GM13977 (cell line): ENCODE results near the gene JAML.

Experiments used
- DNase-seq: peaks from one replicate; pipeline ENCODE4 v3.0.0; 2012; ENCODE audit warnings: low spot score
- CTCF ChIP-seq: IDR thresholded peaks from 2 replicates; pipeline ENCODE4 v1.5.1; 2012; ENCODE audit warnings: mild to moderate bottlenecking, control low read depth; ENCODE audit not compliant: insufficient read depth; ENCODE audit errors: extremely low read depth, missing control alignments
- in situ Hi-C: fragments of 300-500 bp; cut with MboI; formaldehyde crosslinking; loops from one replicate; pipeline ENCODE4 v1.12.0; 2022; ENCODE audit warnings: low sequenced_read_pairs, low pct_unique_long_range_greater_than_20kb, mixed read lengths, inconsistent platforms; ENCODE audit not compliant: unreplicated experiment

The JAML gene

GRCh38 chr11:118157186-118157895 lies 67.5 kb downstream of the JAML start:
- in situ Hi-C loops = no loop called here
- no peak for TF ChIP-seq CTCF
- no peak for DNase-seq

DNA sequence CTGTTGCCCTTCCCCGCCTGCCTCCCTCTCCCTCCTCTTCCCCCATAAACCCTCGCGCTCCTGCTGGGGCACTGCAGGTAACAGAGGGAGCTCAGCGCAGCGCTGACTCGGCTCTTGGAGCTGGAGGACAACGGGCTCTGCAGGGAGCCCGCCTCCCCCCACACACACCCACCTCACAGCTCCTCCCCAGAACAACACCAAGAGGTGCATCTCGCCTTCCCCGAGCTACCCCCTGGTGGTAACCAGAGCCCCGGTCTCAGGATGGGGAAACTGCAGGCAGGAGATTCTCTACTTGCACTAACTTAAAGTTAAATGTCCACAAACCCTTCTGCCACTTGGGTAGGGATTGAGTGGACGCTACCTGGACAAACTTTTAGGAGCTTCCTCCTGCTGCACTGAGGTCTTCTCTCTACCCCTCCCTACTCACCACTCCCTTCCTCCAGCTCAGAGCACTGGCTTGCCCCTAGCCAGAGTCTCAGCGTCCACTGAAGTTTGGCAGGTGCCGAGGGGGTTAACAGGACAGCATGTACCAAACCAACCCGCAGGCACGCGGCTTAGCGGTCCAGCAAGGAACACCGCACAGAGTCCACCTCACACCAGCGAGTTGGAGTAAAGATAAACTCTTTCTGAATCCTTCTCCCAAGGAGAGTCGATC lies 68.2 kb downstream of the JAML start:
- in situ Hi-C loops = no loop called here
- TF ChIP-seq CTCF = no peak
- no peak for DNase-seq

DNA sequence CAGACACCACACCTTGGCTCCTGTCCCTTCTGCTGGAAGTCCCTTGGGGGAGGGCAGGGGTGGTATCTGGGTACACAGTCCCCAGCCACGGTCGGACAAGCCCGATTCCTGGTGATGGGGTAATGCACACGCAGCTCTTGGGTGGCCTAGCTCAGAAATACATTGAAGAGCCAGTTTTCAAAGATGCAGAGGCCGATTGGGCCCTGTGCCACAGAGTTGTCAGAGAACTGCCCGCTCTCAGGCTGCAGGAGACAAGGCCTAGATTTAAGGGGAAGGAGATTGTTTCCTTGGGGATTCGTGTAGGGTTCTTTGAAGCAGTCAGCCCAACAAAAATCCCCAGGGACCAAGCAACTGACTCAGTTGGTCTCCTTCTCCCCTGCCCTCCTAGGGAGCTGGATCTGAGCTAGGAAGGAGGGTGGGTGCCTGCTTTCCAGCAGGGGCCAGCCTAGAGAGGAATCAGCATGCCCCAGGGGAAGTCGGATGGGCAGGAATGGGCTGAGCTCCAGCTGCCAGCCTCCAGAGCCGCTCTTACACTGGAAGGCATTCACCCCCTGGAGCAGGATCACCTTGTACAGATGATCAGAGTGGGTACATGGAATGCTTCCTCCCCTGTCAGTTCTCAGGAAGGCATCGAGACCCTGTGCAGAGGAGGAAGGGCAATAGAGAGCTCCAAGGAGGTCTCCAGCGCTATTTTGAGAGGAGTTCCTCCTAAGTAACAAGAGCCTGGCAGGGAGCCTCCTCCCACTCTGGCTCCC lies 68.9 kb downstream of the JAML start:
- in situ Hi-C loops = no loop called here
- no peak for TF ChIP-seq CTCF

DNA sequence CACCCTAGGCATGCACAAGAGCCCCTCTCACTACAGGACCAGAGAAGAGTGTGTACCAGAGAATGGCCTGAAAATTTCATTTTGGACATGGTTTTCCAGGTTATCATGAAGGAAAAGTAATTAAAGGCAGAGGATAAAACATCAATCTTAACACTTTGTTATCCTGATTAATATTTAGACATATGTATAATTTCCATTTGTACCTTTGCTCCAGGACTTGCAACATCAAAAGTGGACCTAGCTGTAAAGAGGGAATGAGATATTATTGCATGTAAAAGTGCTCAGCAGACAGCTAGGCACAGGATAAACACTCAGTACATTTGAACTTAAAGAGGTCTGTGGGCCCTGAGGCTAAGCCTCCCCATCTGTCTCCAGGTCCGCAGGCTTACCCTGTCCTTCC lies 70.2 kb downstream of the JAML start:
- in situ Hi-C loops = no loop called here

More for the DNA sequence above, 68.9 kb downstream of the JAML start:
- no peak for DNase-seq

GRCh38 chr11:118153976-118154375 lies 70.8 kb downstream of the JAML start:
- in situ Hi-C loops = no loop called here
- no peak for DNase-seq
- TF ChIP-seq CTCF = no peak

More for the DNA sequence above, 70.2 kb downstream of the JAML start:
- no peak for DNase-seq
- TF ChIP-seq CTCF = no peak

- in situ Hi-C loops = no loop called here
- no peak for TF ChIP-seq CTCF
- no peak for DNase-seq
Measured at GRCh38 chr11:118153516-118153915, 71.3 kb downstream of the JAML start.
